Activated T-cell treated with anti-CD3 and anti-CD28 coated beads for 24 hours (primary cell): ENCODE data around the gene ATP5F1A.
A peak's percentile ranks its signal among the peaks of the same experiment; 100 is the strongest.
"Not testable (repeated sequence)": the region's sequence is repeated elsewhere in the genome, so short reads cannot be mapped to it uniquely, and the experiment has no call there.

ENCODE experiments used
- DNase-seq: peaks from one replicate; pipeline ENCODE4 v3.0.0-alpha.2; 2020; ENCODE audit warnings: low read depth

The ATP5F1A gene

GRCh38 chr18:46097801-46098615 is at the start of gene ATP5F1A:
ATP5F1A (minus strand) TSS chr18:46098296; CDS start chr18:46098231, 65 bp downstream.
- DNase-seq = peak; percentile 81

- DNase-seq = no peak
These were observed 43.1 kb upstream of the ATP5F1A start for GRCh38 chr18:46141199-46141598.

- DNase-seq = no peak
These were observed 42.1 kb upstream of the ATP5F1A start for GRCh38 chr18:46140173-46140572.

- no peak for DNase-seq
These were observed 37.0 kb upstream of the ATP5F1A start for GRCh38 chr18:46134920-46135675.

- DNase-seq = no peak
These were observed 35.4 kb upstream of the ATP5F1A start for GRCh38 chr18:46133534-46133933.

- not testable (repeated sequence) for DNase-seq
These were observed 32.5 kb upstream of the ATP5F1A start for GRCh38 chr18:46130549-46130948.

GRCh38 chr18:46130061-46130460 is 32.0 kb upstream of the ATP5F1A start:
- DNase-seq = no peak

- DNase-seq = not testable (repeated sequence)
These were observed 28.5 kb upstream of the ATP5F1A start for GRCh38 chr18:46126625-46127024.

GRCh38 chr18:46113751-46114150 is 15.7 kb upstream of the ATP5F1A start:
- DNase-seq = no peak

- DNase-seq = no peak
These were observed 12.3 kb upstream of the ATP5F1A start for GRCh38 chr18:46110406-46110805.

- no peak for DNase-seq
These were observed 11.3 kb upstream of the ATP5F1A start for GRCh38 chr18:46109386-46109785.

- peak; percentile 83 for DNase-seq
These were observed 6.2 kb upstream of the ATP5F1A start, which contains the start of gene HAUS1 for GRCh38 chr18:46104128-46104911. HAUS1 (plus strand) TSS chr18:46104385; CDS start chr18:46104412, 27 bp downstream.

GRCh38 chr18:46099463-46099862 is 1.4 kb upstream of the ATP5F1A start:
- DNase-seq = no peak

GRCh38 chr18:46098616-46098933 is 479 bp upstream of the ATP5F1A start:
- DNase-seq = no peak

- DNase-seq = peak; percentile 9
These were observed 680 bp downstream of the ATP5F1A start for GRCh38 chr18:46097431-46097800.

GRCh38 chr18:46096651-46097300 is 1.3 kb downstream of the ATP5F1A start:
- DNase-seq = no peak

- DNase-seq = no peak
These were observed 2.6 kb downstream of the ATP5F1A start for GRCh38 chr18:46095532-46095931.

- not testable (repeated sequence) for DNase-seq
These were observed 9.6 kb downstream of the ATP5F1A start for GRCh38 chr18:46088501-46088900.

- no peak for DNase-seq
These were observed 13.7 kb downstream of the ATP5F1A start for GRCh38 chr18:46084431-46084830.

- DNase-seq = no peak
These were observed 17.9 kb downstream of the ATP5F1A start for GRCh38 chr18:46080156-46080555.

- DNase-seq = no peak
These were observed 18.8 kb downstream of the ATP5F1A start for GRCh38 chr18:46079336-46079735.
